NT2/D1 (cell line): ENCODE results near the gene PITRM1.

Experiments used
- DNase-seq: peaks from one replicate; pipeline ENCODE4 v3.0.0-alpha.2; 2011; ENCODE audit warnings: low read depth, low spot score
- H3K27me3 ChIP-seq: 2 replicates; pipeline ENCODE4 v1.6.0; 2011; ENCODE audit warnings: mild to moderate bottlenecking; ENCODE audit not compliant: insufficient read length, insufficient read depth
- H3K36me3 ChIP-seq: 2 replicates; pipeline ENCODE4 v1.6.1; 2011; ENCODE audit warnings: mild to moderate bottlenecking, low read length, mixed read lengths; ENCODE audit not compliant: insufficient read depth, insufficient read length
- H3K4me1 ChIP-seq: 2 replicates; pipeline ENCODE4 v1.5.1; 2011; ENCODE audit not compliant: insufficient read depth, insufficient read length
- H3K4me3 ChIP-seq: 2 replicates; pipeline ENCODE4 v1.5.1; 2011; ENCODE audit warnings: low read depth; ENCODE audit not compliant: insufficient read length
- H3K9ac ChIP-seq: 2 replicates; pipeline ENCODE4 v1.6.0; 2011; ENCODE audit warnings: low read depth; ENCODE audit not compliant: insufficient read length
- H3K9me3 ChIP-seq: 2 replicates; pipeline ENCODE4 v1.5.1; 2011; ENCODE audit warnings: mild to moderate bottlenecking, low read length; ENCODE audit not compliant: insufficient read depth
- SUZ12 ChIP-seq: IDR thresholded peaks from 2 replicates; pipeline ENCODE4 v1.6.1; 2011; ENCODE audit not compliant: insufficient read length, insufficient read depth; ENCODE audit errors: extremely low read depth
- YY1 ChIP-seq: IDR thresholded peaks from 2 replicates; pipeline ENCODE4 v1.6.1; 2011; ENCODE audit not compliant: insufficient read length, insufficient read depth
- ZNF274 ChIP-seq: IDR thresholded peaks from 2 replicates; pipeline ENCODE4 v1.6.1; 2011; ENCODE audit warnings: mild to moderate bottlenecking, low read depth, low read length

Gene PITRM1

GRCh38 chr10:3136336-3136735 lies 36.2 kb downstream of the PITRM1 start:
- no peak for DNase-seq
- Histone ChIP-seq H3K4me1 (no peaks in the 10 kb centered on the region), H3K4me3 (no peak overlapping the region), H3K27me3 (no peaks in the 10 kb centered on the region), H3K9ac (no peak overlapping the region), H3K9me3 (no peaks in the 10 kb centered on the region), H3K36me3 (peaks cover 92% of the 10 kb centered on the region)
- TF ChIP-seq ZNF274 (no peak), YY1 (no peak), SUZ12 (no peak)

- H3K36me3 ChIP-seq: peaks cover 85% of the 10 kb centered on the region
- no peak for DNase-seq
- TF ChIP-seq SUZ12 (no peak), YY1 (no peak), ZNF274 (no peak)
- H3K4me1 ChIP-seq: no peaks in the 10 kb centered on the region
- H3K9me3 ChIP-seq: no peaks in the 10 kb centered on the region
- no peak overlapping the region for H3K4me3 ChIP-seq
- no peak overlapping the region for H3K9ac ChIP-seq
- H3K27me3 ChIP-seq: no peaks in the 10 kb centered on the region
These were observed 37.6 kb downstream of the PITRM1 start for GRCh38 chr10:3135006-3135405.

- no peak for TF ChIP-seq SUZ12
- no peak for TF ChIP-seq ZNF274
- TF ChIP-seq YY1: no peak
- H3K27me3 ChIP-seq: no peaks in the 10 kb centered on the region
- no peak overlapping the region for H3K4me3 ChIP-seq
- peaks cover 85% of the 10 kb centered on the region for H3K36me3 ChIP-seq
- H3K9ac ChIP-seq: no peak overlapping the region
- no peak for DNase-seq
- no peaks in the 10 kb centered on the region for H3K9me3 ChIP-seq
- no peaks in the 10 kb centered on the region for H3K4me1 ChIP-seq
These were observed 38.6 kb downstream of the PITRM1 start for GRCh38 chr10:3133948-3134347.

- Histone ChIP-seq H3K9me3 (no peaks in the 10 kb centered on the region), H3K4me3 (no peak overlapping the region), H3K36me3 (peaks cover 84% of the 10 kb centered on the region), H3K4me1 (no peaks in the 10 kb centered on the region), H3K9ac (no peak overlapping the region), H3K27me3 (no peaks in the 10 kb centered on the region)
- no peak for DNase-seq
- TF ChIP-seq ZNF274 (no peak), SUZ12 (no peak), YY1 (no peak)
These were observed 40.3 kb downstream of the PITRM1 start for GRCh38 chr10:3132036-3133025.

- DNase-seq: no peak
- Histone ChIP-seq H3K4me3 (no peak overlapping the region), H3K36me3 (peaks cover 83% of the 10 kb centered on the region), H3K9ac (no peak overlapping the region), H3K27me3 (no peaks in the 10 kb centered on the region), H3K9me3 (no peaks in the 10 kb centered on the region), H3K4me1 (no peaks in the 10 kb centered on the region)
- TF ChIP-seq ZNF274: no peak
- TF ChIP-seq YY1: no peak
- no peak for TF ChIP-seq SUZ12
These were observed 41.5 kb downstream of the PITRM1 start for GRCh38 chr10:3131098-3131497.

- H3K9ac ChIP-seq: no peak overlapping the region
- DNase-seq: no peak
- no peak for TF ChIP-seq SUZ12
- TF ChIP-seq YY1: no peak
- no peak for TF ChIP-seq ZNF274
- H3K9me3 ChIP-seq: no peaks in the 10 kb centered on the region
- peaks cover 83% of the 10 kb centered on the region for H3K36me3 ChIP-seq
- H3K27me3 ChIP-seq: no peaks in the 10 kb centered on the region
- no peak overlapping the region for H3K4me3 ChIP-seq
- peaks cover 3% of the 10 kb centered on the region for H3K4me1 ChIP-seq
These were observed 42.8 kb downstream of the PITRM1 start for GRCh38 chr10:3129581-3130340.
